Osteocyte (in vitro differentiated cells): Measurements from ENCODE around the gene ETFA. TPM values are rescaled to one million over a fixed set of nuclear protein-coding genes. Genes with fewer than 3 reads are reported as not detected.

Experiments used
- DNase-seq: peaks from one replicate; pipeline ENCODE4 v3.0.0; 2021; ENCODE audit warnings: mixed read lengths; ENCODE audit not compliant: unreplicated experiment; ENCODE audit errors: extremely low spot score
- H3K27ac Mint-ChIP-seq: one replicate; pipeline ENCODE4 v1.8.0; 2021; ENCODE audit warnings: mild to moderate bottlenecking, mixed read lengths; ENCODE audit not compliant: unreplicated experiment
- H3K27me3 Mint-ChIP-seq: one replicate; pipeline ENCODE4 v1.8.0; 2021; ENCODE audit warnings: mixed read lengths; ENCODE audit not compliant: unreplicated experiment
- H3K36me3 Mint-ChIP-seq: one replicate; pipeline ENCODE4 v1.8.0; 2021; ENCODE audit warnings: mixed read lengths; ENCODE audit not compliant: unreplicated experiment
- H3K4me1 Mint-ChIP-seq: one replicate; pipeline ENCODE4 v1.8.0; 2021; ENCODE audit warnings: mixed read lengths; ENCODE audit not compliant: unreplicated experiment
- H3K4me3 Mint-ChIP-seq: one replicate; pipeline ENCODE4 v1.8.0; 2021; ENCODE audit warnings: mild to moderate bottlenecking, moderate library complexity, mixed read lengths; ENCODE audit not compliant: unreplicated experiment
- H3K9me3 Mint-ChIP-seq: one replicate; pipeline ENCODE4 v1.8.0; 2021; ENCODE audit warnings: mixed read lengths; ENCODE audit not compliant: unreplicated experiment
- total RNA-seq: library from RNA; stranded (reverse); gene quantifications from 2 replicates; pipeline ENCODE4 v1.2.1, GENCODE V29; 2021
- TF ChIP-seq, protein P1 (sequence below): fragments of 200-600 bp; sonication (generic); IDR thresholded peaks from 2 replicates; pipeline ENCODE4 v1.5.0; 2021; ENCODE audit warnings: antibody characterized with exemption, mild to moderate bottlenecking, moderate library complexity

ETFA gene
- total RNA-seq, 1 donor from 2014 or later: 98.2 TPM

DNA sequence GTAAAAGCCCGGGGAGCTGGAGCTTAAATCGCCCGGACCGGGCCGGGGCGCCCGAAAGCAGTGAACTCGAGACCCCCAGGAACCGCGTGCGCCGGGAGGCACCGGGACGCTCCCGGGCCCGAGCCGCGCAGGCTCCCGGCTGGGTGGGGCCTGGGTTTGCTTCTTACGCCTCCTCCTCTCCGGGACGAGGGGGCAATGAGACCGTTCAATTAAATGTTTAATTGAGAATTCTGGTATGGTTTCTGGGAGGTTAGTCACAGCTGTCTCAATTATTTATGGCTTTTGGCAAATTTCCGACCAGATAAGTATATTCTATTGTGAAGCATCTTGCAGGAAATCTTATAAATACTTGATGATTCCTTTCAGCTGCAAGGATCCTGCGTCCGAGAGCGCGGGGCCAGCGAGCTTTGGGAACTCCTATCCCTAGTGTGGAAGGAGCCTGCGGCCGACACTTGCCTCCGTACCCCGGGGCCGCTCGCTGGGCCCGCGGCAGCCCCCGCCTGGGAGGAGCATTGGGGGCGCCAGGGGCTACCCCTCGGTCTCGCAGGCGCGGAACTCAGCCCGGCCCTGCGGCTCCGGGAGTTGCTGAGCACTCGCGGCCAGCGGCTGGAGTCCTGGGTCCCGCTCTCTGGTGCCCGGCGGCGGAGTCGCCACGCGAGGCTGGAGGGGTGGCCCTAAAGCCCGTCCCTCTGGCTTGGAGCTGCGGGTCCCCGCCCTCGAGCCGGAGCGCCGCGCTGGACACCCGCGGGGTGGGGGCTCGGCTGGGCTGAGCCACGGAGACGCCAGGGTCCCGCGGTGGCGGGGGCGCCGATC is 35.6 kb upstream of the ETFA start:
- Mint-ChIP-seq H3K36me3 (peaks cover 9% of the 10 kb centered on the region), H3K27ac (no peak overlapping the region), H3K9me3 (no peaks in the 10 kb centered on the region), H3K4me3 (peak overlapping the region; percentile 52), H3K27me3 (peaks cover 65% of the 10 kb centered on the region), H3K4me1 (peaks cover 19% of the 10 kb centered on the region)
- TF ChIP-seq, protein P1, sequence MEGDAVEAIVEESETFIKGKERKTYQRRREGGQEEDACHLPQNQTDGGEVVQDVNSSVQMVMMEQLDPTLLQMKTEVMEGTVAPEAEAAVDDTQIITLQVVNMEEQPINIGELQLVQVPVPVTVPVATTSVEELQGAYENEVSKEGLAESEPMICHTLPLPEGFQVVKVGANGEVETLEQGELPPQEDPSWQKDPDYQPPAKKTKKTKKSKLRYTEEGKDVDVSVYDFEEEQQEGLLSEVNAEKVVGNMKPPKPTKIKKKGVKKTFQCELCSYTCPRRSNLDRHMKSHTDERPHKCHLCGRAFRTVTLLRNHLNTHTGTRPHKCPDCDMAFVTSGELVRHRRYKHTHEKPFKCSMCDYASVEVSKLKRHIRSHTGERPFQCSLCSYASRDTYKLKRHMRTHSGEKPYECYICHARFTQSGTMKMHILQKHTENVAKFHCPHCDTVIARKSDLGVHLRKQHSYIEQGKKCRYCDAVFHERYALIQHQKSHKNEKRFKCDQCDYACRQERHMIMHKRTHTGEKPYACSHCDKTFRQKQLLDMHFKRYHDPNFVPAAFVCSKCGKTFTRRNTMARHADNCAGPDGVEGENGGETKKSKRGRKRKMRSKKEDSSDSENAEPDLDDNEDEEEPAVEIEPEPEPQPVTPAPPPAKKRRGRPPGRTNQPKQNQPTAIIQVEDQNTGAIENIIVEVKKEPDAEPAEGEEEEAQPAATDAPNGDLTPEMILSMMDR: no peak
- DNase-seq: no peak

GRCh38 chr15:76345880-76346668 is 34.8 kb upstream of the ETFA start:
- Mint-ChIP-seq H3K9me3 (no peaks in the 10 kb centered on the region), H3K27me3 (peaks cover 72% of the 10 kb centered on the region), H3K4me1 (peaks cover 25% of the 10 kb centered on the region), H3K36me3 (peaks cover 9% of the 10 kb centered on the region), H3K4me3 (peak overlapping the region; percentile 51), H3K27ac (no peak overlapping the region)
- TF ChIP-seq, protein P1: no peak
- DNase-seq: no peak

DNA sequence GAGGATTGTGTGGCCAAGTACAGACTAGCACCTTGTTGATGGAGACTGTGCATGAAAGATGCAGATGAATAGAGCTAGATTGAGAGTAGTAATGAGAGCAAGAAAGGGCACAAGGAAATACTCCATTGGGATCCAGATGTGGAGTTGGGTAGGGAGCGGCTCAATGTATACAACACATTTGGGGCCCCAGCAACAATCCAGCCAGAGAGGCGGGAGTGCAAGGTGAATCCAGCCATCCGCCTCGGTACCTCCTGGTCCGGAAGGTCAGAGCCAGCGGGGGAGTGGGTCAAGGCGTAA is 34.3 kb upstream of the ETFA start:
- peaks cover 9% of the 10 kb centered on the region for H3K36me3 Mint-ChIP-seq
- H3K4me3 Mint-ChIP-seq: peak overlapping the region; percentile 51
- no peaks in the 10 kb centered on the region for H3K9me3 Mint-ChIP-seq
- H3K27me3 Mint-ChIP-seq: peaks cover 75% of the 10 kb centered on the region
- peaks cover 30% of the 10 kb centered on the region for H3K4me1 Mint-ChIP-seq
- no peak overlapping the region for H3K27ac Mint-ChIP-seq
- no peak for DNase-seq
- TF ChIP-seq, protein P1: no peak

GRCh38 chr15:76344893-76345582 is 33.8 kb upstream of the ETFA start:
- Mint-ChIP-seq H3K36me3 (peaks cover 9% of the 10 kb centered on the region), H3K4me1 (peaks cover 35% of the 10 kb centered on the region), H3K9me3 (no peaks in the 10 kb centered on the region), H3K4me3 (peak overlapping the region; percentile 51), H3K27ac (no peak overlapping the region), H3K27me3 (peaks cover 75% of the 10 kb centered on the region)
- DNase-seq: no peak
- TF ChIP-seq, protein P1: no peak
